Motor neuron (in vitro differentiated cells): Measurements from ENCODE around the gene CALML3. TPM values are rescaled to one million over a fixed set of nuclear protein-coding genes. Genes with fewer than 3 reads are reported as not detected.

Experiments used
- ATAC-seq, 8 experiments: fragments of 200-7000 bp; cut with Tn5 transposase; replicated peaks in 6 of 8; 2 replicates each; pipeline ENCODE4 v1.8.0; 2021; ENCODE audit warnings: mild to moderate bottlenecking in 8 of 8, moderate library complexity in 8 of 8
- H3K27ac ChIP-seq, 2 donors: fragments of 250-450 bp; sonication (Bioruptor Pico); 2 replicates each; pipeline ENCODE4 v1.9.0; 2021; ENCODE audit warnings: antibody characterized with exemption in 2 of 2, mild to moderate bottlenecking in 2 of 2, moderate library complexity in 1 of 2
- H3K4me1 ChIP-seq, 2 donors: fragments of 250-450 bp; sonication (Bioruptor Pico); replicated peaks in 1 of 2; 2 replicates each; pipeline ENCODE4 v1.6.1; 2021; ENCODE audit warnings: antibody characterized with exemption in 2 of 2, mild to moderate bottlenecking in 2 of 2, moderate library complexity in 1 of 2
- H3K4me3 ChIP-seq, 5 donors: fragments of 250-450 bp; sonication (Bioruptor Pico); 2 replicates each; pipeline ENCODE4 v1.9.0; 2021; ENCODE audit warnings: antibody characterized with exemption in 5 of 5, mild to moderate bottlenecking in 5 of 5, moderate library complexity in 4 of 5
- WGBS, 10 experiments: fragments of 450-650 bp; shearing (Covaris generic); methylation state at CpG; one replicate each; pipeline ENCODE4 v1.0.0; 2022; 5-methylcytosine and 5-hydroxymethylcytosine counted together
- in situ Hi-C, 9 experiments: fragments of 400-800 bp; cut with MboI; loops; one replicate each; pipeline ENCODE4 v1.15.0; 2021; ENCODE audit warnings: low sequenced_read_pairs in 9 of 9, low pct_unique_long_range_greater_than_20kb in 2 of 9; ENCODE audit not compliant: unreplicated experiment in 9 of 9
- total RNA-seq, 8 experiments: library from RNA; unstranded; fragments of 300-600 nt; gene quantifications; 2 replicates each; pipeline versions ENCODE4 v1.2.3 to v1.2.4, GENCODE V29; 2022

Gene CALML3
- total RNA-seq, 8 experiments from 2014 or later = 0.05 to 1.00 (median 0.18) TPM; not detected in 1

GRCh38 chr10:5534880-5535856, 10.4 kb downstream of the CALML3 start:
- Histone ChIP-seq H3K4me3 (no peak overlapping the region), H3K4me1 (no peaks in the 10 kb centered on the region), H3K27ac (no peak overlapping the region)
- in situ Hi-C loops = no loop called here
- 60 to 83% (median 71%) methylated on average over 1 to 8 of the region's 8 CpGs for WGBS, 10 experiments
- ATAC-seq = peak in 2 of 8 experiments; percentile 21 to 52

GRCh38 chr10:5536486-5537081, 11.8 kb downstream of the CALML3 start:
- no peak overlapping the region for H3K27ac ChIP-seq
- peak in 3 of 8 experiments; percentile 67 to 94 (median 87) for ATAC-seq
- in situ Hi-C loops = no loop called here

DNA sequence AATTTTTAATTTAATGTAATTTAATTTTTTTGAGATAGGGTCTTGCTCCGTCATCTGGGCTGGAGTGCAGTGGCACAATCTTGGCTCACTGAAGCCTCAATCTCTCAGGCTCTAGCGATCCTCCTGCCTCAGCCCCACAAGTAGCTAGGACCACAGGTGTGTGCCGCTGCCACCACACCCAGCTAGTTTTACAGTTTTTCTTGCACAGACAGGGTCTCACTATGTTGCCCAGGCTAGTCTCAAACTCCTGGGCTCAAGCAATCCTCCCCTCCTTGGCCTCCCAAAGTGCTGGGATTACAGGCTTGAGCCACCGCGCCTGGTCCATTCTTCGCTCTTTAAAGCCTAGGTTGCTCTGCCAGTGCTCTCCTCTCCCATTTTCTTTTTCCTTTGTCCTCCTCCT, 12.9 kb downstream of the CALML3 start:
- no peak for ATAC-seq
- Histone ChIP-seq H3K27ac (no peak overlapping the region), H3K4me1 (no peaks in the 10 kb centered on the region), H3K4me3 (no peak overlapping the region)
- WGBS, 10 experiments = 0 to 100% (median 83%) methylated on average over 1 to 6 of the region's 6 CpGs
- in situ Hi-C loops = no loop called here

More at GRCh38 chr10:5536486-5537081, 11.8 kb downstream of the CALML3 start:
- no peak overlapping the region for H3K4me3 ChIP-seq
- 0 to 100% (median 90%) methylated on average over 1 to 5 of the region's 7 CpGs; no CpG with 5 or more reads in 1 of the 10 experiments for WGBS, 10 experiments
- no peaks in the 10 kb centered on the region for H3K4me1 ChIP-seq

DNA sequence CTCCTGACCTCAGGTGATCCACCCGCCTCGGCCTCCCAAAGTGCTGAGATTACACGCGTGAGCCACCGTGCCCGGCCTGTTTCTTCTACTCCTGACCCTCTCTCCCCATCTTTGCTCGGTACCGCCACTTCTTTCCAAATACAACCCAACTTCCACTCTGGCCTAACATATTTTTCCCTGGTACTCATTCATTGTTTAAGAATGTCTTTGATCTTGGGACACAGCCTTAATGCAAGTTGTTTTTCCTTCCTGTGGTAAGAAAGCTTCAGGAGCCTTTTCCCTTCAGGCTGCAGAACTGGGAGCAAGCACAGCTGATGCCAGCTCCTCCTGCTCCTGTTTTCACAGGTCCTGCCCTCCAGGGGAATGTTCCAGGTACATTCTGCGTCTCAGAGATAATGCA, 13.7 kb downstream of the CALML3 start:
- H3K4me3 ChIP-seq = no peak overlapping the region
- no peak for ATAC-seq
- H3K27ac ChIP-seq = no peak overlapping the region
- 20 to 83% (median 68%) methylated on average over 1 to 7 of the region's 9 CpGs; no CpG with 5 or more reads in 4 of the 10 experiments for WGBS, 10 experiments
- in situ Hi-C loops = no loop called here
- no peaks in the 10 kb centered on the region for H3K4me1 ChIP-seq

DNA sequence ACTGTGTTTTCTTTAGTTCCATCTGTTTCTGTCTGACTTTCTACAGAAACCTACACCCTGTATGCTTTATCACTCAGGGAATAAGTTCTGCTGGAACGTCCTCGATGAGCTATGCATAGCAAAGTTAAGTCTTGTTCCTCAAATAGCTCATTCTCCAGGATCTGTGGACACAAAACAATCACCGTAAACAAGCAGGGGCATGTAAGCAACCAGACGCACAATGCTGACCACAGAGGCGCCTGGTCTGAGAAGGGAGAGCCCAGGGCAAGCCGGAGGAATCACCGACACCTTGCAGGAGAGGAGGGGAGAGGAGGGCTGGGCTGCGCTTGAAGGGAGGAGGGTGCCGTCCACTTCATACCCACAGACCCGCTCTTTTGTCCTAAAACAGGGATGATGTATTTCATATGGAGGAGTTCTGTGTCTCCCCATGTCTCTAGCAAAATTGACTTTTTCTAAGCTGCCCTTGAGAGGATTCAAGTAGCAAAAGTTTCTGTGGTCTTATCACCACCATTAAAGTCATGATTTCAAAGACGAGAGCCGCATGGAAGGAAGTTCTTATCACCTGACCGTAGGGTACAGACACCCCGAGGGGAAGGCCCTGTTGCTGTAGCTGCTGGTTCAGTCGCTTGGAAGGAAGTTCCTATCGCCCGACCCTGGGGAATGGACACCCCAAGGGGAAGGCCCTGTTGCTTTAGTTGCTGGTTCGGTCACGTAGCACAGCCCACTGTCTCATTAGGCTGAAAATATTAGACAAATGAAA, 14.3 kb downstream of the CALML3 start:
- ATAC-seq = no peak
- Histone ChIP-seq H3K4me1 (no peaks in the 10 kb centered on the region), H3K27ac (no peak overlapping the region), H3K4me3 (no peak overlapping the region)
- 77 to 100% (median 90%) methylated on average over 2 to 14 of the region's 19 CpGs; no CpG with 5 or more reads in 1 of the 10 experiments for WGBS, 10 experiments
- in situ Hi-C loops = no loop called here

DNA sequence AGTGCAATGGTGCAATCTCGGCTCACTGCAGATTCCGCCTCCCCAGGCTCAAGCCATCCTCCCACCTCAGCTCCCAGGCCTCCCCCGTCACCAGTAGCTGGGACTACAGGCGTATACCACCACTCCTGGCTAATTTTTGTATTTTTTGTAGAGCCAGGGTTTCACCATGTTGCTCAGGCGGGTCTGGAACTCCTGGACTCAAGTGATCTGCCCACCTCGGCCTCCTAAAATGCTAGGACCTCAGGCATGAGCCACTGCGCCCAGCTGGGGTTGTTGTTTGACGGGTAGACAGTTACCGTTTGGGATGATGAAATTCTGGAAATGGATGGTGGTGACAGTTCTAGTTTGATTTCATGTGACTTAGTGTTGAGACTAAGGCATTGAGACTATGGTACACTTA, 15.3 kb downstream of the CALML3 start:
- WGBS, 10 experiments = 87 to 100% (median 92%) methylated on average over 2 to 7 of the region's 9 CpGs; no CpG with 5 or more reads in 3 of the 10 experiments
- in situ Hi-C loops = no loop called here
- H3K4me1 ChIP-seq = no peaks in the 10 kb centered on the region

DNA sequence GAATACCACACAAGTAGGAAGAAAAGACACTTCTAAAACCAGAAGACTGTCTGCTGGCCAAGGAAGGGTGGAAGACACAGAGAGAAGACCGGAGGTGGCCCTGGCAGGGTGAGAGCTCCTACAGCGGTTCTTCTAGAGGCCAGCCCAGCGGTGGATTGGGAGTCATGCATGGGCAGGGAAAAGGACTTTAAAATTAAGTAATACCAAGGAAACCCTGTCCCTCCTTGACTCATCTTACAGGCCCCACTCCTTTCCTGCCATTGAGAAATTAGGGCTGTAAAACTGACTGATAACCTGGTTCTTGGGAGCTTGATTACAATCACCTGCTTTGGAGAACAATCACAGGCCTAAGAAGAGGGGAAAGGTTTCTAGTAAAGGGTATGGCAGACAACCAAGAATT, 16.1 kb downstream of the CALML3 start:
- in situ Hi-C loops = no loop called here
- no peak overlapping the region for H3K4me3 ChIP-seq
- no peak overlapping the region for H3K27ac ChIP-seq
- 83 to 100% (median 100%) methylated on average over 1 of the region's 3 CpGs; no CpG with 5 or more reads in 5 of the 10 experiments for WGBS, 10 experiments
- no peaks in the 10 kb centered on the region for H3K4me1 ChIP-seq
- no peak for ATAC-seq

More for the DNA sequence above, 15.3 kb downstream of the CALML3 start:
- no peak for ATAC-seq
- Histone ChIP-seq H3K4me3 (no peak overlapping the region), H3K27ac (no peak overlapping the region)

GRCh38 chr10:5542100-5542499, 17.3 kb downstream of the CALML3 start:
- H3K4me1 ChIP-seq = no peaks in the 10 kb centered on the region
- no peak for ATAC-seq
- WGBS, 10 experiments = 90 to 100% (median 100%) methylated on average over 1 of the region's 1 CpG; no CpG with 5 or more reads in 1 of the 10 experiments
- H3K4me3 ChIP-seq = no peak overlapping the region
- H3K27ac ChIP-seq = no peak overlapping the region
- in situ Hi-C loops = no loop called here

DNA sequence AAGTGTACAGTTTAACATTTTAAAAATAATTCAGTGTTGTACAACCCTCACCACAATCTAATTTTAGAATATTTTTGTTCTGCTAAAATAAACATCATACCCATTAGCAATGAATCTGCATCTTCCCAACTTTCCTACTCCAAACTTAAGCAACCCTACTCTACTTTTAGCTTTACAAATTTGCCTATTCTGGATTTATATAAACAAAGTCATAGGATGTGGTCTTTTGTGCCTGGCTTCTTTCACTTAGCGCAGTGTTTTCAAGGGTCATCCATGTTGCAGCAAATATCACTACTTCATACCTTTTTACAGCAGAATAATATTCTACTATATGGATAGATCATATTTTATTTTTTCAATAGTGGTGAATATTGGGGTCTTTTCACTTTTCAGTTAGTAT, 18.9 kb downstream of the CALML3 start:
- Histone ChIP-seq H3K4me3 (no peak overlapping the region), H3K27ac (no peak overlapping the region), H3K4me1 (peaks cover 0 to 10% of the 10 kb centered on the region in 2 donors)
- ATAC-seq = no peak
- WGBS, 10 experiments = 91 to 100% (median 100%) methylated on average over 1 of the region's 1 CpG; no CpG with 5 or more reads in 1 of the 10 experiments
- in situ Hi-C loops = no loop called here

DNA sequence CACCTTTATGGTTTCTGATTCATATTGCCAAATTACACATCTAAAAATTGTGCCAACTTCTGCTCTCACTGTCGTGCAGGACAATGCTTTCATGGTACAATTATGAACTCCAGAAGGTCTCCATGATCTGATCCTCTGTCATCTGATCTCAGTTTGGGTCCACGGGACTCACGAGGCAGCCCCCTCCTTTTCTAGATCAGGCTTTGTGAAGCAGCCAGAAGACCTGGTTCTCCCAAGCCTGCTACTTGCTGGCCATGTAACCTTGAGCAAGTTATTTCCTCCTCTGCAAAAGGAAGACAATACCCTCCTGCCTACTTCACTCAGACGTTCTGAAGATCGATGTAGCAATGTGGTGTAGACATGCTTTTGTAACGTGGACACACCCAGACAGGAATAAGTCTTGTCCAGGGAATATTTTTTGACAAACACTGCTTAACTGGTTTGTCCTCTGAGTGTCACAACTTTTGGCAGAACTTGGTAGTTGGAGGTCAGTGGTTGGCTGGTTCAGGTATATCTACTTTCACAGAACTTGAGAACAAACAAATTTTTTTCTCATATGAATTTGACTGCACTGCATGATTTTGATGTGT, 19.6 kb downstream of the CALML3 start:
- Histone ChIP-seq H3K4me3 (no peak overlapping the region), H3K27ac (no peak overlapping the region), H3K4me1 (peaks cover 0 to 10% of the 10 kb centered on the region in 2 donors)
- in situ Hi-C loops = no loop called here
- WGBS, 10 experiments = 49 to 89% (median 74%) methylated on average over 1 to 6 of the region's 6 CpGs; no CpG with 5 or more reads in 3 of the 10 experiments
- no peak for ATAC-seq

GRCh38 chr10:5545011-5545410, 20.2 kb downstream of the CALML3 start:
- in situ Hi-C loops = no loop called here
- Histone ChIP-seq H3K4me3 (no peak overlapping the region), H3K27ac (no peak overlapping the region), H3K4me1 (peaks cover 0 to 10% of the 10 kb centered on the region in 2 donors)
- ATAC-seq = no peak
- 40 to 80% (median 50%) methylated on average over 1 of the region's 1 CpG; no CpG with 5 or more reads in 7 of the 10 experiments for WGBS, 10 experiments

- ATAC-seq = no peak
- Histone ChIP-seq H3K4me1 (peaks cover 0 to 10% of the 10 kb centered on the region in 2 donors), H3K4me3 (no peak overlapping the region), H3K27ac (no peak overlapping the region)
- WGBS, 10 experiments = 67 to 100% (median 86%) methylated on average over 1 to 2 of the region's 2 CpGs; no CpG with 5 or more reads in 6 of the 10 experiments
- in situ Hi-C loops = no loop called here
These were observed 20.6 kb downstream of the CALML3 start for GRCh38 chr10:5545426-5545777.
